ENCODE results near the gene POLE. TPM values are rescaled to one million over a fixed set of nuclear protein-coding genes. Genes with fewer than 3 reads are reported as not detected.

POLE gene
- total RNA-seq, 1 experiment from 2014 or later: 147 TPM

- Histone ChIP-seq H2BK15ac (ENCODE audit: low read depth, low read length) (no peak overlapping the region), H3K9me3 (ENCODE audit: control insufficient read depth, low read depth, low read length) (no peaks in the 10 kb centered on the region), H3K4ac (ENCODE audit: low read depth, low read length) (no peak overlapping the region), H3K56ac (ENCODE audit: insufficient read length, low read depth, low read length) (no peak overlapping the region), H4K8ac (replicated peaks; ENCODE audit: insufficient read length, low read depth, low read length) (no peak overlapping the region), H4K5ac (ENCODE audit: insufficient read length, low read depth, low read length) (no peak overlapping the region), H2BK120ac (ENCODE audit: low read depth, low read length, poor library complexity, severe bottlenecking) (no peak overlapping the region), H3T11ph (ENCODE audit: low read length) (no peak overlapping the region), H3K79me1 (ENCODE audit: insufficient read depth, low read depth, low read length, poor library complexity, severe bottlenecking) (no peaks in the 10 kb centered on the region), H3K4me1 (ENCODE audit: insufficient read depth, low read length) (no peaks in the 10 kb centered on the region), H2BK5ac (ENCODE audit: insufficient read length, low read length) (no peak overlapping the region), H3K14ac (ENCODE audit: insufficient read depth, low read length) (no peak overlapping the region; the same call in 1 of the 2 replicates), H2AK5ac (ENCODE audit: insufficient read length, low read length) (no peak overlapping the region), H3K4me2 (ENCODE audit: insufficient read depth, insufficient read length, low read length) (no peak overlapping the region), H3K18ac (ENCODE audit: insufficient read length, low read depth, low read length) (no peak overlapping the region), H4K20me1 (ENCODE audit: control insufficient read depth, insufficient read depth, insufficient read length) (no peaks in the 10 kb centered on the region), H3K79me2 (ENCODE audit: insufficient read depth, low read length) (no peaks in the 10 kb centered on the region), H2BK20ac (ENCODE audit: low read depth, low read length, poor library complexity, severe bottlenecking) (no peak overlapping the region), H3K27ac (ENCODE audit: insufficient read length, low read depth, low read length) (no peak overlapping the region), H4K91ac (ENCODE audit: insufficient read length, low read depth, low read length) (no peak overlapping the region), H2BK12ac (ENCODE audit: insufficient read length, low read depth, low read length) (no peak overlapping the region), H3K23ac (ENCODE audit: insufficient read length, low read depth, low read length) (no peak overlapping the region), H3K9ac (ENCODE audit: extremely low read depth, insufficient read length, low read length) (no peak overlapping the region), H3K27me3 (ENCODE audit: insufficient read depth, low read length) (peaks cover 27% of the 10 kb centered on the region; the same call in 1 of the 2 replicates), H2AFZ (ENCODE audit: low read length) (no peak overlapping the region), H3K23me2 (ENCODE audit: insufficient read length, low read depth, low read length, poor library complexity, severe bottlenecking) (no peaks in the 10 kb centered on the region)
- H3K27me3 Mint-ChIP-seq (ENCODE audit: low read depth): peaks cover 93% of the 10 kb centered on the region
- H3K27ac Mint-ChIP-seq: no peak overlapping the region; a peak in 1 of 7 replicates
- no peak for TF ChIP-seq CTCF (conservative IDR thresholded peaks at IDR 0.05)
- peaks cover 3 to 13% of the 10 kb centered on the region in 2 experiments; a peak in 3 of 4 replicates for H3K4me1 Mint-ChIP-seq
- no CpG with 5 or more reads among the region's 18 CpGs for WGBS (ENCODE audit: extremely low coverage, insufficient read length, low lambda C conversion rate)
- no peak for DNase-seq
- H3K9me3 Mint-ChIP-seq: peaks cover 0 to 6% of the 10 kb centered on the region in 2 experiments; a peak in 2 of 5 replicates
- H3K36me3 Mint-ChIP-seq (ENCODE audit: insufficient read depth in 1 of 3, low read depth in 3 of 3): no peaks in the 10 kb centered on the region; a peak in 1 of 7 replicates
- no peak overlapping the region; a peak in 1 of 5 replicates for H3K4me3 Mint-ChIP-seq
These were observed 93.6 kb downstream of the POLE start for GRCh38 chr12:132593521-132593920.

Data from H9 (cell line).